Stomach (tissue), 9 donors: ENCODE results near the gene STX18. TPM values are rescaled to one million over a fixed set of nuclear protein-coding genes. Genes with fewer than 3 reads are reported as not detected.

Source experiments
- DNase-seq, 2 donors: peaks; one replicate each; pipeline versions ENCODE4 v3.0.0 to v3.0.0-alpha.2; 2013 to 2019
- H3K27ac ChIP-seq, 5 donors: fragments of 200-600 bp in 4 of 5; sonication (generic) in 4 of 5; one replicate each; pipeline ENCODE4 v1.5.1; 2013 to 2019; ENCODE audit warnings: mild to moderate bottlenecking in 1 of 5, moderate library complexity in 1 of 5
- H3K27me3 ChIP-seq, 3 donors: fragments of 200-600 bp; sonication (generic); one replicate each; pipeline ENCODE4 v1.5.1; 2017 to 2019; ENCODE audit warnings: mixed run types in 1 of 3
- H3K36me3 ChIP-seq, 4 donors: fragments of 200-600 bp; sonication (generic); 1 replicate in 3 of 4; 2 replicates in 1 of 4; pipeline ENCODE4 v1.5.1; 2016 to 2019
- H3K4me1 ChIP-seq, 4 donors: fragments of 200-600 bp; sonication (generic); one replicate each; pipeline ENCODE4 v1.5.1; 2016 to 2019
- H3K4me3 ChIP-seq, 4 donors: fragments of 200-600 bp; sonication (generic) in 3 of 4; one replicate each; pipeline ENCODE4 v1.5.1; 2016 to 2019; ENCODE audit warnings: mild to moderate bottlenecking in 1 of 4
- H3K9me3 ChIP-seq, 4 donors: fragments of 200-600 bp; sonication (generic); one replicate each; pipeline ENCODE4 v1.5.1; 2016 to 2019
- CTCF ChIP-seq, 7 experiments: fragments of 450-650 bp in 4 of 7; fragments of 200-600 bp in 3 of 7; sonication (generic) in 3 of 7; IDR thresholded peaks; one replicate each; pipeline ENCODE4 v1.5.1; 2016 to 2019; ENCODE audit warnings: antibody characterized with exemption in 7 of 7, control low read depth in 2 of 7, mild to moderate bottlenecking in 1 of 7
- EP300 ChIP-seq: sonication (generic); formaldehyde crosslinking; IDR thresholded peaks from one replicate; pipeline ENCODE4 v1.6.1; 2017; ENCODE audit warnings: antibody characterized with exemption
- POLR2A ChIP-seq, 4 donors: fragments of 450-650 bp; IDR thresholded peaks; one replicate each; pipeline ENCODE4 v1.6.1; 2016; ENCODE audit warnings: antibody characterized with exemption in 4 of 4, control low read depth in 2 of 4, mild to moderate bottlenecking in 1 of 4, moderate library complexity in 1 of 4
- POLR2AphosphoS5 ChIP-seq, 3 donors: sonication (generic); formaldehyde crosslinking; IDR thresholded peaks; one replicate each; pipeline ENCODE4 v1.6.1; 2016; ENCODE audit warnings: antibody characterized with exemption in 3 of 3
- WGBS, 5 donors: extraction: QIAGEN DNeasy Blood & Tissue Kit in 3 of 5; methylation state at CpG; one replicate each; pipeline versions ENCODE4 v1.1.5 to v1.1.7; 2013 to 2018; 5-methylcytosine and 5-hydroxymethylcytosine counted together
- intact Hi-C: fragments of 100-400 bp; cut with DNase I; formaldehyde crosslinking; loops from one replicate; pipeline ENCODE4 v1.15.1; 2023; ENCODE audit warnings: low total_unique reads
- polyA plus RNA-seq, 3 donors: library from polyadenylated mRNA; stranded (reverse); fragments of 200-250 nt; gene quantifications; one replicate each; pipeline ENCODE4 v1.2.3, GENCODE V29; 2013
- total RNA-seq, 5 donors: library from RNA; depleted of rRNA; stranded (reverse); fragments of >200 nt; gene quantifications; one replicate each; pipeline versions ENCODE4 v1.1.0 to v1.2.3, GENCODE V29; 2014 to 2016
- donor health status: healthy with polysubstance abuse.
- donor health status: Bipolar disorder and iron deficiency.
- donor health status: healthy.

The STX18 gene
- total and polyA plus RNA-seq, 8 donors = 17.1 to 91.6 (median 26.3) TPM

DNA sequence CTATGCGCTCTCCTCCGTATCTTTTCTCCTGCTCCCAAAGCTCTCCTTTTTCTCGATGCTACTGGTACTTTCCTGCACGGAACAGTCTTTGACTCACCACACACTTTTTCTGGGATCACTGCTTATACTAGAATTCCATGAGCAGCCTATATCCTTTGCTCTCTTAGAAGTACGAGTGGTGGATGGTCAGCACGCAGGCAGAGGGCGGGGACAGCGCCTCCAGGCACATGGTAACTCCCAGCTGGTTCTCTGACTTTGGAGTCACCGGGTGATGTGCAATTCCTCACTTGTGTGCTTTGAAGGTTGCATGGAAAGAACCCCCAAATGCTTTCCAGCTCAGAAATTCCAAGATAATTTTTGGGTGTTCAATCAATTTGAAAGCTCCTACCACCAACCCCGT lies 56.0 kb downstream of the STX18 start:
- Histone ChIP-seq H3K4me3 (no peak overlapping the region), H3K9me3 (no peaks in the 10 kb centered on the region), H3K27ac (no peak overlapping the region), H3K36me3 (no peaks in the 10 kb centered on the region), H3K4me1 (peaks cover 0 to 42% (median 17%) of the 10 kb centered on the region in 4 donors), H3K27me3 (no peaks in the 10 kb centered on the region)
- no peak for DNase-seq
- 84 to 93% (median 90%) methylated on average over 10 of the region's 10 CpGs for WGBS, 5 donors
- TF ChIP-seq EP300 (no peak), POLR2AphosphoS5 (IDR thresholded peaks at IDR 0.05) (no peak), CTCF (IDR thresholded peaks at IDR 0.05) (no peak), POLR2A (IDR thresholded peaks at IDR 0.05) (no peak)
- intact Hi-C loops = loop anchor here (10.0 kb wide), 1 partner anchor 359 kb away; no protein-coding TSS in a partner anchor

DNA sequence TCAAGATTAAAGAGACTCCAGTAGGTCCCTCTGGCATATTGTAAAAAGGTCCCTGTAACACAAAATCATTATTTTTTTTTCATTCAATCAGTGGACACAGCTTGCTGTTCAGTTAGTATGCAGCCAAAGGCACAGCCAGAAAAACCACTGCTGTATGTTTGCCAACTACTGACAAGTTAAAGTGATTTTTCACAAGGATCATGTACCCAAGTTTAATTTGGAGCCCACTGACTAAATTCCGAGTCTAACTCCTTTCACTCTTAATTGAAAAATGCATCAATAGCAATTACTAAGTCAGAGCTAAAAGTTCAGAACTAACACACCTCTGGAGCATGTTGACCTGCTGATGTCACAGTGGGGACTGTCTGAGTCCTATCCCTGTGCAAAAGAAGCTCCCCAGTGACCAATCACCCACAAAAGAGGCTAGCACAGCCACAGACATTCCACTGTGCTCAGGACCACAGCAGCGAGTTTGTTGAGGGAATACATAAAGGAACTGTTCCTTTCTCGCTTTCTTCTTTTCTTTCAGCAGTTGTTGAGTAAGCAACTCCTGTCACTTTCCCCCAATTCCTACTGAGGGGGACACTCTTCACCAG lies 60.4 kb downstream of the STX18 start:
- H3K4me3 ChIP-seq = no peak overlapping the region
- WGBS, 5 donors = 74 to 84% (median 80%) methylated on average over 3 of the region's 3 CpGs
- no peak overlapping the region for H3K27ac ChIP-seq
- no peaks in the 10 kb centered on the region for H3K36me3 ChIP-seq
- intact Hi-C loops = loop anchor here (10.0 kb wide), 1 partner anchor 363 kb away; no protein-coding TSS in a partner anchor
- H3K27me3 ChIP-seq = no peaks in the 10 kb centered on the region
- no peaks in the 10 kb centered on the region for H3K9me3 ChIP-seq
- TF ChIP-seq POLR2AphosphoS5 (IDR thresholded peaks at IDR 0.05) (no peak), EP300 (no peak), POLR2A (IDR thresholded peaks at IDR 0.05) (no peak), CTCF (IDR thresholded peaks at IDR 0.05) (no peak)
- peaks cover 0 to 32% (median 9%) of the 10 kb centered on the region in 4 donors for H3K4me1 ChIP-seq
- DNase-seq = no peak

DNA sequence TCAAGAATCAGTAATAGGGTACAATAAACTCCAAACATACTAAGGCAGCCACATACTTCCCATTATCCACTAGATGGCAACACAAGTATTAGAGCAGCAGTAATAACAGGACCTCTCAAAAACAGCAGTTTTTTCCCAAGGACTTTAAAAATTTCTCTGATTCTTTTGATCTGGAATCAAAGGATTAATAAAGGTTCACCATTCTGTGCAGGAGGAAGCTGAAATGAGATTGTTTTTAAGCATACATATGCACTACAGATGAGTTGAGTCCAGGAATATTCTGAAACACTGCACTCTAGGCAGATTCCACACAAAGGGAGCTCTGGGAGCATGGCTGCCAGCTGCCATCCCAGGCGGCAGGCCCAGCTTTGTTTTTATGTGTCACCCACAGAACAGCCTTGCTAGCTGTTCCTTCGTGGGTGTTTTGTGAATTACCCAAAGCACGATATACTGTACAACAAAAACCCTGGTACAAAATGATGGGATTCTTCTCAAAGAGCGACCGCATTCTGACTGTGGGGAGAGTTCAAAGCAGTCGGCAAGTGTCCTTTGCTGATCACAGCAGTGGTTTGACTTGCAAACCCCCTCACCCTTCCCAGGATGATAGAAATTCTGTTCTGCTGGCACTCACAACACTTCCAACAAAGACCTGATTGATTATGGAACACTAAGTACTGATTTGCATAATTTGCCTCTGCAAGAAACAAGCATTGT lies 61.0 kb downstream of the STX18 start:
- H3K4me3 ChIP-seq = no peak overlapping the region
- TF ChIP-seq EP300 (no peak), CTCF (IDR thresholded peaks at IDR 0.05) (peak in 2 of 7 experiments; percentile 8 to 13)
- 68 to 76% (median 72%) methylated on average over 6 of the region's 6 CpGs for WGBS, 5 donors
- no peak for DNase-seq
- no peaks in the 10 kb centered on the region for H3K36me3 ChIP-seq
- no peaks in the 10 kb centered on the region for H3K9me3 ChIP-seq
- intact Hi-C loops = loop anchor here (10.0 kb wide), 1 partner anchor 364 kb away; no protein-coding TSS in a partner anchor
- H3K27ac ChIP-seq = no peak overlapping the region
- peaks cover 0 to 32% (median 8%) of the 10 kb centered on the region in 4 donors for H3K4me1 ChIP-seq
- no peaks in the 10 kb centered on the region for H3K27me3 ChIP-seq

GRCh38 chr4:4480205-4480604 lies 61.6 kb downstream of the STX18 start:
- Histone ChIP-seq H3K9me3 (no peaks in the 10 kb centered on the region), H3K27me3 (no peaks in the 10 kb centered on the region), H3K4me3 (no peak overlapping the region), H3K36me3 (no peaks in the 10 kb centered on the region), H3K27ac (no peak overlapping the region), H3K4me1 (peaks cover 0 to 32% (median 8%) of the 10 kb centered on the region in 4 donors)
- DNase-seq = no peak
- intact Hi-C loops = loop anchor here (10.0 kb wide), 1 partner anchor 365 kb away; no protein-coding TSS in a partner anchor
- WGBS, 5 donors = 85 to 89% (median 87%) methylated on average over 7 of the region's 7 CpGs
- no peak for TF ChIP-seq POLR2AphosphoS5 (IDR thresholded peaks at IDR 0.05)
- no peak for TF ChIP-seq CTCF (IDR thresholded peaks at IDR 0.05)
- no peak for TF ChIP-seq EP300
- no peak for TF ChIP-seq POLR2A (IDR thresholded peaks at IDR 0.05)
